ENCODE data around the gene NFIA. TPM values are rescaled to one million over a fixed set of nuclear protein-coding genes. Genes with fewer than 3 reads are reported as not detected.

The NFIA gene
- total and polyA plus RNA-seq, 9 of the 15 experiments (the other 6 are each of a cell fraction or from before 2014, with no cell fraction given) = 5.3 to 24.9 (median 9.8) TPM

- TF ChIP-seq, protein P1, sequence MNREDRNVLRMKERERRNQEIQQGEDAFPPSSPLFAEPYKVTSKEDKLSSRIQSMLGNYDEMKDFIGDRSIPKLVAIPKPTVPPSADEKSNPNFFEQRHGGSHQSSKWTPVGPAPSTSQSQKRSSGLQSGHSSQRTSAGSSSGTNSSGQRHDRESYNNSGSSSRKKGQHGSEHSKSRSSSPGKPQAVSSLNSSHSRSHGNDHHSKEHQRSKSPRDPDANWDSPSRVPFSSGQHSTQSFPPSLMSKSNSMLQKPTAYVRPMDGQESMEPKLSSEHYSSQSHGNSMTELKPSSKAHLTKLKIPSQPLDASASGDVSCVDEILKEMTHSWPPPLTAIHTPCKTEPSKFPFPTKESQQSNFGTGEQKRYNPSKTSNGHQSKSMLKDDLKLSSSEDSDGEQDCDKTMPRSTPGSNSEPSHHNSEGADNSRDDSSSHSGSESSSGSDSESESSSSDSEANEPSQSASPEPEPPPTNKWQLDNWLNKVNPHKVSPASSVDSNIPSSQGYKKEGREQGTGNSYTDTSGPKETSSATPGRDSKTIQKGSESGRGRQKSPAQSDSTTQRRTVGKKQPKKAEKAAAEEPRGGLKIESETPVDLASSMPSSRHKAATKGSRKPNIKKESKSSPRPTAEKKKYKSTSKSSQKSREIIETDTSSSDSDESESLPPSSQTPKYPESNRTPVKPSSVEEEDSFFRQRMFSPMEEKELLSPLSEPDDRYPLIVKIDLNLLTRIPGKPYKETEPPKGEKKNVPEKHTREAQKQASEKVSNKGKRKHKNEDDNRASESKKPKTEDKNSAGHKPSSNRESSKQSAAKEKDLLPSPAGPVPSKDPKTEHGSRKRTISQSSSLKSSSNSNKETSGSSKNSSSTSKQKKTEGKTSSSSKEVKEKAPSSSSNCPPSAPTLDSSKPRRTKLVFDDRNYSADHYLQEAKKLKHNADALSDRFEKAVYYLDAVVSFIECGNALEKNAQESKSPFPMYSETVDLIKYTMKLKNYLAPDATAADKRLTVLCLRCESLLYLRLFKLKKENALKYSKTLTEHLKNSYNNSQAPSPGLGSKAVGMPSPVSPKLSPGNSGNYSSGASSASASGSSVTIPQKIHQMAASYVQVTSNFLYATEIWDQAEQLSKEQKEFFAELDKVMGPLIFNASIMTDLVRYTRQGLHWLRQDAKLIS (CRISPR knock-in tag; IDR thresholded peaks at IDR 0.05) = no peak
- no peak for TF ChIP-seq SNRNP70 (optimal IDR thresholded peaks at IDR 0.05; ENCODE audit: low read depth, low read length)
- TF ChIP-seq ELF1 (tag; IDR thresholded peaks at IDR 0.05) = no peak
- TF ChIP-seq ZBTB7A (IDR thresholded peaks at IDR 0.05; ENCODE audit: borderline replicate concordance, control insufficient read depth, low read depth, low read length) = no peak
- no peak for TF ChIP-seq UBTF (IDR thresholded peaks at IDR 0.05; ENCODE audit: borderline replicate concordance in 1 of 2, low read depth in 2 of 2, low read length in 2 of 2)
- TF ChIP-seq PCBP1 (IDR thresholded peaks at IDR 0.05; ENCODE audit: low read depth, low read length, poor library complexity, severe bottlenecking) = no peak
- no peak for TF ChIP-seq MEF2D (tag; conservative IDR thresholded peaks at IDR 0.05; ENCODE audit: low read depth)
- no peak for TF ChIP-seq CXXC5 (CRISPR knock-in tag; IDR thresholded peaks at IDR 0.05)
- no peak for TF ChIP-seq KLF13 (tag; IDR thresholded peaks at IDR 0.05; ENCODE audit: borderline replicate concordance, low read depth)
- no peak for TF ChIP-seq SMARCA5 (IDR thresholded peaks at IDR 0.05)
- no peak for TF ChIP-seq ETS2 (tag; IDR thresholded peaks at IDR 0.05; ENCODE audit: borderline replicate concordance, poor library complexity, severe bottlenecking)
- TF ChIP-seq ZNF316 (IDR thresholded peaks at IDR 0.05) = peak; percentile 55; the same call in 1 of the 2 replicates
- TF ChIP-seq PPARD (CRISPR knock-in tag; IDR thresholded peaks at IDR 0.05) = no peak
- no peak for TF ChIP-seq ATF7 (IDR thresholded peaks at IDR 0.05)
These were observed 292.9 kb downstream of the NFIA start (continued) for GRCh38 chr1:61375082-61375880.
